ENCODE measurements around the gene C17orf67. TPM values are rescaled to one million over a fixed set of nuclear protein-coding genes. Genes with fewer than 3 reads are reported as not detected.

Gene C17orf67
- total and polyA plus RNA-seq, 2 of the 13 experiments (the other 11 are each of a cell fraction or from before 2014, with no cell fraction given) = 0.41 to 0.86 TPM

DNA sequence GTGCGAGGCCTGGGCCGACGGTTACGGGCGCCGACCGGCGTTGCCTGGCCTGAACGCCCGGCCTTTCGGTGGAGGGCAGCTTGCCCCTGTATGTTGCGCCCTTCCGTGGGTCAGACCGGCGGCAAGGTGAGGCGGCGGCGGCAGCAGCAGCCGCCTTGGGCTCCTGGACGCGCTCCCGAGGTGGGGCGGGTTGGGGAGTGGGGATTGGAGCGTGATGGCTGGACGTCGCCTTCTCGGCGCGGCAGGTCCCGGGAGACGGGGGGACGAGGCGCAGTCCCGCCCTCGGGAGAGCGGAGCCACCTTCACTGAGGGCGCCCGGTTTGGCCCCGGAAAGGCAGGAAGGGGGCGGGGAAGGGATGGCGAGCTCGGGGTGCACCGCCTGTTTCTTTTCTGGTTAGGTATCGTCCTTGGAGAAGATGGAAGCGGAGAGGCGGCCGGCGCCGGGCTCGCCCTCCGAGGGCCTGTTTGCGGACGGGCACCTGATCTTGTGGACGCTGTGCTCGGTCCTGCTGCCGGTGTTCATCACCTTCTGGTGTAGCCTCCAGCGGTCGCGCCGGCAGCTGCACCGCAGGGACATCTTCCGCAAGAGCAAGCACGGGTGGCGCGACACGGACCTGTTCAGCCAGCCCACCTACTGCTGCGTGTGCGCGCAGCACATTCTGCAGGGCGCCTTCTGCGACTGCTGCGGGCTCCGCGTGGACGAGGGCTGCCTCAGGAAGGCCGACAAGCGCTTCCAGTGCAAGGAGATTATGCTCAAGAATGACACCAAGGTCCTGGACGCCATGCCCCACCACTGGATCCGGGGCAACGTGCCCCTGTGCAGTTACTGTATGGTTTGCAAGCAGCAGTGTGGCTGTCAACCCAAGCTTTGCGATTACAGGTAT lies 902 bp upstream of the C17orf67 start (continued):
- TF ChIP-seq, protein P1, sequence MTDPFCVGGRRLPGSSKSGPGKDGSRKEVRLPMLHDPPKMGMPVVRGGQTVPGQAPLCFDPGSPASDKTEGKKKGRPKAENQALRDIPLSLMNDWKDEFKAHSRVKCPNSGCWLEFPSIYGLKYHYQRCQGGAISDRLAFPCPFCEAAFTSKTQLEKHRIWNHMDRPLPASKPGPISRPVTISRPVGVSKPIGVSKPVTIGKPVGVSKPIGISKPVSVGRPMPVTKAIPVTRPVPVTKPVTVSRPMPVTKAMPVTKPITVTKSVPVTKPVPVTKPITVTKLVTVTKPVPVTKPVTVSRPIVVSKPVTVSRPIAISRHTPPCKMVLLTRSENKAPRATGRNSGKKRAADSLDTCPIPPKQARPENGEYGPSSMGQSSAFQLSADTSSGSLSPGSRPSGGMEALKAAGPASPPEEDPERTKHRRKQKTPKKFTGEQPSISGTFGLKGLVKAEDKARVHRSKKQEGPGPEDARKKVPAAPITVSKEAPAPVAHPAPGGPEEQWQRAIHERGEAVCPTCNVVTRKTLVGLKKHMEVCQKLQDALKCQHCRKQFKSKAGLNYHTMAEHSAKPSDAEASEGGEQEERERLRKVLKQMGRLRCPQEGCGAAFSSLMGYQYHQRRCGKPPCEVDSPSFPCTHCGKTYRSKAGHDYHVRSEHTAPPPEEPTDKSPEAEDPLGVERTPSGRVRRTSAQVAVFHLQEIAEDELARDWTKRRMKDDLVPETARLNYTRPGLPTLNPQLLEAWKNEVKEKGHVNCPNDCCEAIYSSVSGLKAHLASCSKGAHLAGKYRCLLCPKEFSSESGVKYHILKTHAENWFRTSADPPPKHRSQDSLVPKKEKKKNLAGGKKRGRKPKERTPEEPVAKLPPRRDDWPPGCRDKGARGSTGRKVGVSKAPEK (CRISPR knock-in tag; IDR thresholded peaks at IDR 0.05; ENCODE audit: borderline replicate concordance) = peak; percentile 95
- TF ChIP-seq ZNF768 (CRISPR knock-in tag; IDR thresholded peaks at IDR 0.05) (peak; percentile 2; the same call in 1 of the 2 replicates), ZSCAN21 (CRISPR knock-in tag; IDR thresholded peaks at IDR 0.05; ENCODE audit: borderline replicate concordance) (peak; percentile 31; the same call in 1 of the 2 replicates), JDP2 (CRISPR knock-in tag; IDR thresholded peaks at IDR 0.05; ENCODE audit: borderline replicate concordance) (no peak), SRY (CRISPR knock-in tag; IDR thresholded peaks at IDR 0.05) (peak; percentile 65; the same call in 1 of the 2 replicates), ZNF430 (CRISPR knock-in tag; IDR thresholded peaks at IDR 0.05) (peak; percentile 67; the same call in 1 of the 2 replicates), ASH2L (IDR thresholded peaks at IDR 0.05; ENCODE audit: insufficient read length, low read depth, low read length) (peak; percentile 25), HOXA3 (CRISPR knock-in tag; IDR thresholded peaks at IDR 0.05) (peak; percentile 26; the same call in 1 of the 2 replicates), RXRA (CRISPR knock-in tag; IDR thresholded peaks at IDR 0.05) (peak; percentile 58; the same call in 1 of the 2 replicates), DR1 (CRISPR knock-in tag; IDR thresholded peaks at IDR 0.05) (0 out of 2 replicates have a peak, but pooled peaks have one; percentile 26), RBFOX2 (IDR thresholded peaks at IDR 0.05; ENCODE audit: low read depth, low read length) (peak; percentile 65), SP5 (CRISPR knock-in tag; IDR thresholded peaks at IDR 0.05; ENCODE audit: borderline replicate concordance, low read depth) (peak; percentile 18; the same call in 1 of the 2 replicates), HNRNPK (IDR thresholded peaks at IDR 0.05; ENCODE audit: low read depth, low read length, poor library complexity, severe bottlenecking) (peak; percentile 60)
- TF ChIP-seq, protein P2, sequence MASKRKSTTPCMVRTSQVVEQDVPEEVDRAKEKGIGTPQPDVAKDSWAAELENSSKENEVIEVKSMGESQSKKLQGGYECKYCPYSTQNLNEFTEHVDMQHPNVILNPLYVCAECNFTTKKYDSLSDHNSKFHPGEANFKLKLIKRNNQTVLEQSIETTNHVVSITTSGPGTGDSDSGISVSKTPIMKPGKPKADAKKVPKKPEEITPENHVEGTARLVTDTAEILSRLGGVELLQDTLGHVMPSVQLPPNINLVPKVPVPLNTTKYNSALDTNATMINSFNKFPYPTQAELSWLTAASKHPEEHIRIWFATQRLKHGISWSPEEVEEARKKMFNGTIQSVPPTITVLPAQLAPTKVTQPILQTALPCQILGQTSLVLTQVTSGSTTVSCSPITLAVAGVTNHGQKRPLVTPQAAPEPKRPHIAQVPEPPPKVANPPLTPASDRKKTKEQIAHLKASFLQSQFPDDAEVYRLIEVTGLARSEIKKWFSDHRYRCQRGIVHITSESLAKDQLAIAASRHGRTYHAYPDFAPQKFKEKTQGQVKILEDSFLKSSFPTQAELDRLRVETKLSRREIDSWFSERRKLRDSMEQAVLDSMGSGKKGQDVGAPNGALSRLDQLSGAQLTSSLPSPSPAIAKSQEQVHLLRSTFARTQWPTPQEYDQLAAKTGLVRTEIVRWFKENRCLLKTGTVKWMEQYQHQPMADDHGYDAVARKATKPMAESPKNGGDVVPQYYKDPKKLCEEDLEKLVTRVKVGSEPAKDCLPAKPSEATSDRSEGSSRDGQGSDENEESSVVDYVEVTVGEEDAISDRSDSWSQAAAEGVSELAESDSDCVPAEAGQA (IDR thresholded peaks at IDR 0.05; ENCODE audit: low read depth) = no peak
- TF ChIP-seq, protein P2 (CRISPR knock-in tag; IDR thresholded peaks at IDR 0.05; ENCODE audit: borderline replicate concordance) = peak; percentile 33
- TF ChIP-seq, protein P3, sequence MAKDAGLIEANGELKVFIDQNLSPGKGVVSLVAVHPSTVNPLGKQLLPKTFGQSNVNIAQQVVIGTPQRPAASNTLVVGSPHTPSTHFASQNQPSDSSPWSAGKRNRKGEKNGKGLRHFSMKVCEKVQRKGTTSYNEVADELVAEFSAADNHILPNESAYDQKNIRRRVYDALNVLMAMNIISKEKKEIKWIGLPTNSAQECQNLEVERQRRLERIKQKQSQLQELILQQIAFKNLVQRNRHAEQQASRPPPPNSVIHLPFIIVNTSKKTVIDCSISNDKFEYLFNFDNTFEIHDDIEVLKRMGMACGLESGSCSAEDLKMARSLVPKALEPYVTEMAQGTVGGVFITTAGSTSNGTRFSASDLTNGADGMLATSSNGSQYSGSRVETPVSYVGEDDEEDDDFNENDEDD (CRISPR knock-in tag; IDR thresholded peaks at IDR 0.05; ENCODE audit: borderline replicate concordance) = peak; percentile 49; the same call in 1 of the 2 replicates
